Neural cell (in vitro differentiated cells): ENCODE data around the gene PKNOX1. TPM values are rescaled to one million over a fixed set of nuclear protein-coding genes. Genes with fewer than 3 reads are reported as not detected.

Experiments used
- H2AFZ ChIP-seq: fragments of 200-600, 300-800 bp; sonication (generic), shearing (Covaris generic); 2 replicates; pipeline ENCODE4 v1.6.0; 2014; ENCODE audit warnings: low read depth, mild to moderate bottlenecking, antibody characterized with exemption, low read length, moderate library complexity
- H3F3A ChIP-seq: fragments of 200-600 bp; shearing (Covaris generic); 2 replicates; pipeline ENCODE4 v1.6.1; 2016; ENCODE audit warnings: mild to moderate bottlenecking, moderate library complexity, mixed read lengths, antibody characterized with exemption, low read length; ENCODE audit not compliant: insufficient read depth, poor library complexity, severe bottlenecking
- H3K27ac ChIP-seq: fragments of 200-600, 300-800 bp; sonication (generic), shearing (Covaris generic); 2 replicates; pipeline ENCODE4 v1.5.1; 2014; ENCODE audit warnings: mild to moderate bottlenecking, low read length, moderate library complexity
- H3K27me3 ChIP-seq: fragments of 300-800, 200-600 bp; sonication (generic), shearing (Covaris generic); 2 replicates; pipeline ENCODE4 v1.6.0; 2014; ENCODE audit warnings: mild to moderate bottlenecking, low read depth, low read length, moderate library complexity; ENCODE audit not compliant: insufficient read depth
- H3K36me3 ChIP-seq: fragments of 300-800, 200-600 bp; sonication (generic), shearing (Covaris generic); 2 replicates; pipeline ENCODE4 v1.5.1; 2014; ENCODE audit warnings: mild to moderate bottlenecking, antibody characterized with exemption, low read length, moderate library complexity; ENCODE audit not compliant: insufficient read depth
- H3K4me2 ChIP-seq: fragments of 300-800, 200-600 bp; sonication (generic), shearing (Covaris generic); 2 replicates; pipeline ENCODE4 v1.6.0; 2014; ENCODE audit warnings: mild to moderate bottlenecking, low read length
- H3K4me3 ChIP-seq: fragments of 300-800, 200-600 bp; sonication (generic), shearing (Covaris generic); 2 replicates; pipeline ENCODE4 v1.5.1; 2014; ENCODE audit warnings: mild to moderate bottlenecking, low read length, moderate library complexity
- H3K79me2 ChIP-seq: fragments of 200-600 bp; shearing (Covaris generic); replicated peaks from 2 replicates; pipeline ENCODE4 v1.6.0; 2014; ENCODE audit warnings: mild to moderate bottlenecking, low read length, moderate library complexity; ENCODE audit not compliant: insufficient read depth
- H3K9ac ChIP-seq: fragments of 300-800, 200-600 bp; sonication (generic), shearing (Covaris generic); 2 replicates; pipeline ENCODE4 v1.6.1; 2016; ENCODE audit warnings: mild to moderate bottlenecking, low read length, mixed read lengths
- H3K9me2 ChIP-seq: fragments of 200-600 bp; shearing (Covaris generic); 2 replicates; pipeline ENCODE4 v1.6.1; 2016; ENCODE audit warnings: mild to moderate bottlenecking, low read length, mixed read lengths; ENCODE audit not compliant: insufficient read depth
- H3K9me3 ChIP-seq: fragments of 200-600, 300-800 bp; sonication (generic), shearing (Covaris generic); 2 replicates; pipeline ENCODE4 v1.6.1; 2016; ENCODE audit warnings: mild to moderate bottlenecking, mixed run types, low read length, moderate library complexity, mixed read lengths
- H4K20me1 ChIP-seq: fragments of 200-600 bp; shearing (Covaris generic); 2 replicates; pipeline ENCODE4 v1.6.1; 2016; ENCODE audit warnings: mild to moderate bottlenecking, mixed run types; ENCODE audit not compliant: insufficient read depth
- CTCF ChIP-seq: fragments of 450-650 bp; IDR thresholded peaks from 2 replicates; pipeline ENCODE4 v1.5.1; 2014; ENCODE audit warnings: antibody characterized with exemption, mild to moderate bottlenecking, moderate library complexity; ENCODE audit not compliant: poor library complexity, severe bottlenecking
- EP300 ChIP-seq: fragments of 450-650 bp; conservative IDR thresholded peaks from 2 replicates; pipeline ENCODE4 v1.6.1; 2014; ENCODE audit warnings: antibody characterized with exemption, mild to moderate bottlenecking, moderate library complexity; ENCODE audit not compliant: poor library complexity, severe bottlenecking
- EZH2 ChIP-seq: fragments of 200-600, 300-800 bp; shearing (Covaris generic), sonication (generic); IDR thresholded peaks from 2 replicates; pipeline ENCODE4 v1.6.1; 2014; ENCODE audit warnings: antibody characterized with exemption, low read length, borderline replicate concordance, mild to moderate bottlenecking; ENCODE audit not compliant: insufficient read depth, poor library complexity, severe bottlenecking
- MXI1 ChIP-seq: fragments of 450-650 bp; conservative IDR thresholded peaks from 2 replicates; pipeline ENCODE4 v1.6.1; 2014; ENCODE audit warnings: antibody characterized with exemption, mild to moderate bottlenecking; ENCODE audit not compliant: poor library complexity, severe bottlenecking
- POLR2AphosphoS5 ChIP-seq: IDR thresholded peaks from 2 replicates; pipeline ENCODE4 v1.6.1; 2012
- RAD21 ChIP-seq: fragments of 450-650 bp; conservative IDR thresholded peaks from 2 replicates; pipeline ENCODE4 v1.6.1; 2014; ENCODE audit warnings: antibody characterized with exemption, mild to moderate bottlenecking, moderate library complexity
- REST ChIP-seq: IDR thresholded peaks from 2 replicates; pipeline ENCODE4 v1.6.1; 2012; ENCODE audit warnings: borderline replicate concordance
- SMC3 ChIP-seq: fragments of 450-650 bp; conservative IDR thresholded peaks from 2 replicates; pipeline ENCODE4 v1.6.1; 2014; ENCODE audit warnings: antibody characterized with exemption, mild to moderate bottlenecking, moderate library complexity; ENCODE audit not compliant: poor library complexity
- TAF1 ChIP-seq: IDR thresholded peaks from 2 replicates; pipeline ENCODE4 v1.6.1; 2012; ENCODE audit warnings: low read depth
- polyA plus RNA-seq: library from polyadenylated mRNA; depleted of rRNA; stranded (reverse); fragments of >200 nt; gene quantifications from 2 replicates; pipeline ENCODE4 v1.2.3, GENCODE V29; 2014

Gene PKNOX1
- polyA plus RNA-seq, 1 donor from 2014 or later = 6.9 TPM

GRCh38 chr21:42989816-42990650 lies 15.7 kb downstream of the PKNOX1 start:
- Histone ChIP-seq H3K27ac (no peak overlapping the region), H3K9me3 (no peaks in the 10 kb centered on the region), H2AFZ (no peak overlapping the region), H3F3A (no peaks in the 10 kb centered on the region), H3K9ac (no peak overlapping the region), H3K4me3 (no peak overlapping the region), H3K9me2 (no peaks in the 10 kb centered on the region), H3K27me3 (no peaks in the 10 kb centered on the region), H3K4me2 (no peak overlapping the region), H3K36me3 (no peaks in the 10 kb centered on the region), H4K20me1 (no peaks in the 10 kb centered on the region), H3K79me2 (no peaks in the 10 kb centered on the region)
- TF ChIP-seq MXI1 (no peak), REST (no peak), RAD21 (no peak), SMC3 (no peak), CTCF (no peak), EZH2 (no peak), EP300 (no peak), TAF1 (no peak), POLR2AphosphoS5 (no peak)

- Histone ChIP-seq H3K9me2 (no peaks in the 10 kb centered on the region), H3K27ac (no peak overlapping the region), H3F3A (no peaks in the 10 kb centered on the region), H3K36me3 (no peaks in the 10 kb centered on the region), H3K4me2 (no peak overlapping the region), H4K20me1 (no peaks in the 10 kb centered on the region), H3K79me2 (no peaks in the 10 kb centered on the region), H2AFZ (no peak overlapping the region), H3K27me3 (no peaks in the 10 kb centered on the region), H3K9ac (no peak overlapping the region), H3K4me3 (no peak overlapping the region), H3K9me3 (no peaks in the 10 kb centered on the region)
- TF ChIP-seq POLR2AphosphoS5 = no peak
- no peak for TF ChIP-seq RAD21
- TF ChIP-seq REST = no peak
- TF ChIP-seq SMC3 = no peak
- no peak for TF ChIP-seq EZH2
- no peak for TF ChIP-seq EP300
- no peak for TF ChIP-seq TAF1
- no peak for TF ChIP-seq MXI1
- TF ChIP-seq CTCF = no peak
Measured at GRCh38 chr21:42991992-42992740, 17.8 kb downstream of the PKNOX1 start.
